ENCODE data around the gene ZNF74. TPM values are rescaled to one million over a fixed set of nuclear protein-coding genes. Genes with fewer than 3 reads are reported as not detected.

ZNF74 gene
- total and polyA plus RNA-seq, 3 donors from 2014 or later, result 4.1 to 11.8 (median 6.5) TPM

DNA sequence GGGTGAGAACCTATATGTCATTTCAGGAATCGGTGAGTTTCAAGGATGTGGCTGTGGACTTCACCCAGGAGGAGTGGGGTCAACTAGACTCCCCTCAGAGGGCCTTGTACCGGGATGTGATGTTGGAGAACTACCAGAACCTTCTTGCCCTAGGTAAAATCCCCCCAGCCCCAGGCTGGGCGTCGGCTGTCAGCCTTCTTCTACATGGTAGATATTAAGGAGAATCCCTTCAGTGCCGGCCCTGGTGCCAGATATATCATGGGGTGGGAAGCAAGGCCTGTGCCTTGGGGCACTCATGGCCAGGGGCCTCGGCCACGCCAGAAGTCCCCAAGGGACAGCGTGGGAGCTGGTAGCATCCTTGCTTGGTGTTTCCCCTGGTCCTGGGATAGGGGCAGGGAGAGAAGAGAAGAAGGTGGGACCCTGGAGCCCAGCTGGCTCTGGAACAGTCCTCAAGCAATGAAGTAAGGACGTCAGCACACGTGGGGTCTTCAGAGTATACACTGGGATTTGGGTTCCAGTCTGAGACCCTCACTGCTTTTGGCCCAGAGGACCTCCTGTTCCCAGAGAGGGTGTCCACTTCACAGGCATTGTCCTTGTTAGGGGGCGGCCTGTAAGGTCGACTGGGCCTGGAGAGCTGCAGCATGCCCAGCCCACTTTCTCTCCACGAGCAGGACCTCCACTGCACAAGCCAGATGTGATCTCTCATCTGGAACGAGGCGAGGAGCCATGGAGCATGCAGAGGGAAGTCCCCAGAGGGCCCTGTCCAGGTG, 6.8 kb downstream of the ZNF74 start:
- Histone ChIP-seq H3K27me3 (no peaks in the 10 kb centered on the region), H3K4me3 (no peak overlapping the region), H3K4me1 (peaks cover 3% of the 10 kb centered on the region), H3K27ac (no peak overlapping the region), H3K36me3 (ENCODE audit: low read depth, missing control alignments) (no peaks in the 10 kb centered on the region), H3K9me3 (no peaks in the 10 kb centered on the region)
- no peak for TF ChIP-seq POLR2A (IDR thresholded peaks at IDR 0.05)
- TF ChIP-seq, protein P1, sequence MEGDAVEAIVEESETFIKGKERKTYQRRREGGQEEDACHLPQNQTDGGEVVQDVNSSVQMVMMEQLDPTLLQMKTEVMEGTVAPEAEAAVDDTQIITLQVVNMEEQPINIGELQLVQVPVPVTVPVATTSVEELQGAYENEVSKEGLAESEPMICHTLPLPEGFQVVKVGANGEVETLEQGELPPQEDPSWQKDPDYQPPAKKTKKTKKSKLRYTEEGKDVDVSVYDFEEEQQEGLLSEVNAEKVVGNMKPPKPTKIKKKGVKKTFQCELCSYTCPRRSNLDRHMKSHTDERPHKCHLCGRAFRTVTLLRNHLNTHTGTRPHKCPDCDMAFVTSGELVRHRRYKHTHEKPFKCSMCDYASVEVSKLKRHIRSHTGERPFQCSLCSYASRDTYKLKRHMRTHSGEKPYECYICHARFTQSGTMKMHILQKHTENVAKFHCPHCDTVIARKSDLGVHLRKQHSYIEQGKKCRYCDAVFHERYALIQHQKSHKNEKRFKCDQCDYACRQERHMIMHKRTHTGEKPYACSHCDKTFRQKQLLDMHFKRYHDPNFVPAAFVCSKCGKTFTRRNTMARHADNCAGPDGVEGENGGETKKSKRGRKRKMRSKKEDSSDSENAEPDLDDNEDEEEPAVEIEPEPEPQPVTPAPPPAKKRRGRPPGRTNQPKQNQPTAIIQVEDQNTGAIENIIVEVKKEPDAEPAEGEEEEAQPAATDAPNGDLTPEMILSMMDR (IDR thresholded peaks at IDR 0.05), result no peak
- DNase-seq, result no peak
- 90 to 92% methylated on average over 14 to 15 of the region's 15 CpGs for WGBS, 2 donors
- intact Hi-C loops (cut with DNase I; ENCODE audit: low total_unique reads), result no loop called here

DNA sequence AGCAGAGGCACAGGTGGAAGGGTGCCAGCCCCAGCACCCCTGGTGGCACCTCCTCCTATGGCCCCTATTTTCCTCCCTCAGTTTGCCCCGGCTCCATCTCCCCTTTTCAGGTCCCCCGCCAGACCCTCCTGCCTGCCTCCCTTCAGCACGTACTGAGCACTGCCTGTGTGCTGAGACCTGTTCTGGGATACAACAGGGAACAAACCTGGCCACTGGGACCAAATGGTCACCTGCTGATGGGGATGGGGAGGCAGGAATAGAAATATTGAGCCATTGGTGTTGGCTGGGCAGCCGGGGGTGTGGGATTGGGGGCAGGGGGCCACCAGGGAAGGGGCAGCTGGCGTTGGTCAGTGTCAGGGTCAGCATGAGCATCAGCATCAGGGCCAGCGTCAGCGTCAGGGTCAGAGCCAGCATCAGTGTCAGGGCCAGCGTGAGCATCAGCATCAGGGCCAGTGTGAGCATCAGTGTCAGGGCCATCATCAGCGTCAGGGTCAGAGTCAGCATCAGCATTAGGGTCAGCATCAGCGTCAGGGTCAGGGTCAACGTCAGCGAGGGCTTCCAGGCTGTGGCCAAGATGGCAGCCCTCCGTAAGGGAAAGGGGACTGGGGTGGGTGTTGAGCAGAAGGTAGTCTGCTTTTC, 7.5 kb downstream of the ZNF74 start:
- DNase-seq, result no peak
- TF ChIP-seq POLR2A (IDR thresholded peaks at IDR 0.05), result no peak
- TF ChIP-seq, protein P1 (IDR thresholded peaks at IDR 0.05), result no peak

DNA sequence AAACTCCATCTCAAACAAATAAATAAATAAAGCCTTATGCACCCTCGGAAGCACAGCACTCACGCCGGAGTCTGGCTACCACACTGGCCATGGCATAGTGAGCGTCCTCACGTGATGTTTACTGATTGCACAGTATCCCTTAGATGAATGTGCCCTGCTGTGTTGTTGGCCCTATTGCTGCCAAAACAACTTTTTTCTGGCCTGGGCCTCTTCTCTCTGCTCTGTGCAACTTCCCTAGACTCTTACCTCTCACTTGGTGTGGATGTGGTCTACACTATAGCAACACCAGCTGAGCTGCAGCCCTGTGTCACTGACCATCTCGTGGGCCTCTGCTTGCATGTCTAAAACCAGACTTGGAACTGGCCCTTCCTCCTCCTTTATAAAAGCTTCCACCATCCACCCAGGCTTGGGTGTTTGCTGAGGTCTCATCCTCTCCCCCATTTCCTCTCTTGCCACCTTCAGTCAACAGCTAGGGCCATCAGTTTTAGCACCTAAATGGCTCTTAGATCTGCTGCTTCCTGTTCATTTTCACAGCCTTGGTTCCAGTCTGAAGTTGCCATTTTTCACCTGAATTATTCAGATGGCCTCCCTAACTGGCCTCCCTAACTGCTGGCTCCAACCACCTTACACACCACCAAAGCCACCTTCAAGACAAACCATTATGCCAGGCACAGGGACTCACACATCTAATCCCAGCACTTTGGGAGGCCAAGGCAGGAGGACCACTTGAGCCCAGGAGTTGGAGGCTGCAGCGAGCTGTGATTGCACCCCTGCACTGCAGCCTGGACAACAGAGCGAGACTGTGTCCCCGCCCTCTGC, 9.2 kb downstream of the ZNF74 start:
- H3K4me3 ChIP-seq, result no peak overlapping the region
- H3K27me3 ChIP-seq, result no peaks in the 10 kb centered on the region
- H3K27ac ChIP-seq, result no peak overlapping the region
- H3K4me1 ChIP-seq, result no peaks in the 10 kb centered on the region
- no peaks in the 10 kb centered on the region for H3K9me3 ChIP-seq
- no peak for DNase-seq
- TF ChIP-seq POLR2A (IDR thresholded peaks at IDR 0.05), result no peak
- TF ChIP-seq, protein P1 (IDR thresholded peaks at IDR 0.05), result no peak
- 87 to 93% methylated on average over 9 of the region's 9 CpGs for WGBS, 2 donors
- intact Hi-C loops (cut with DNase I; ENCODE audit: low total_unique reads), result no loop called here
- no peaks in the 10 kb centered on the region for H3K36me3 ChIP-seq (ENCODE audit: low read depth, missing control alignments)

More for the DNA sequence above, 7.5 kb downstream of the ZNF74 start:
- 88 to 91% methylated on average over 13 of the region's 13 CpGs for WGBS, 2 donors
- Histone ChIP-seq H3K9me3 (no peaks in the 10 kb centered on the region), H3K36me3 (ENCODE audit: low read depth, missing control alignments) (no peaks in the 10 kb centered on the region), H3K4me1 (peaks cover 3% of the 10 kb centered on the region), H3K4me3 (no peak overlapping the region), H3K27me3 (no peaks in the 10 kb centered on the region), H3K27ac (no peak overlapping the region)
- intact Hi-C loops (cut with DNase I; ENCODE audit: low total_unique reads), result no loop called here

DNA sequence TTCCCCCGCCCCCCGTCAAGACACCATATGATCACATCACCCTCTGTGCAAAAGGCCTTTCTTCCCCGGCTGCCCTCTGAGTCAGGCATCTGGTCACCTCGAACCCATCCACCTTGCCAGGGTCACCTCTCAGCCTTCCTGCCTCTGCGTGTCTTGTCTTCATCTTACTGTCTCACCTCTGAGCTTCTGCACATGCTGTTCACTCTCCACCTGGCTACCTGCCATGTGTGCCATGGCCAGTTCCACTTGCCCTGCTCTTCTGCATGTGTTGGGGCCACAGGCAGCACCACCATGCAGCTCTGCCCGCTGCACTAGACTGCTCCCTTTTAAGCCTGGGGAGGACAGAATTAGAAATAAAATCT, 9.8 kb downstream of the ZNF74 start:
- WGBS, 2 donors, result 95 to 96% methylated on average over 6 of the region's 6 CpGs
- no peak for DNase-seq
- TF ChIP-seq POLR2A (IDR thresholded peaks at IDR 0.05), result no peak
- TF ChIP-seq, protein P1 (IDR thresholded peaks at IDR 0.05), result no peak
- Histone ChIP-seq H3K4me1 (no peaks in the 10 kb centered on the region), H3K4me3 (no peak overlapping the region), H3K36me3 (ENCODE audit: low read depth, missing control alignments) (no peaks in the 10 kb centered on the region), H3K27ac (no peak overlapping the region), H3K9me3 (no peaks in the 10 kb centered on the region), H3K27me3 (no peaks in the 10 kb centered on the region)
- intact Hi-C loops (cut with DNase I; ENCODE audit: low total_unique reads), result no loop called here
